ENCODE results near the gene TNRC18.

GRCh38 chr7:5457245-5457735, 33.7 kb upstream of the TNRC18 start:
- TF ChIP-seq, protein P1, sequence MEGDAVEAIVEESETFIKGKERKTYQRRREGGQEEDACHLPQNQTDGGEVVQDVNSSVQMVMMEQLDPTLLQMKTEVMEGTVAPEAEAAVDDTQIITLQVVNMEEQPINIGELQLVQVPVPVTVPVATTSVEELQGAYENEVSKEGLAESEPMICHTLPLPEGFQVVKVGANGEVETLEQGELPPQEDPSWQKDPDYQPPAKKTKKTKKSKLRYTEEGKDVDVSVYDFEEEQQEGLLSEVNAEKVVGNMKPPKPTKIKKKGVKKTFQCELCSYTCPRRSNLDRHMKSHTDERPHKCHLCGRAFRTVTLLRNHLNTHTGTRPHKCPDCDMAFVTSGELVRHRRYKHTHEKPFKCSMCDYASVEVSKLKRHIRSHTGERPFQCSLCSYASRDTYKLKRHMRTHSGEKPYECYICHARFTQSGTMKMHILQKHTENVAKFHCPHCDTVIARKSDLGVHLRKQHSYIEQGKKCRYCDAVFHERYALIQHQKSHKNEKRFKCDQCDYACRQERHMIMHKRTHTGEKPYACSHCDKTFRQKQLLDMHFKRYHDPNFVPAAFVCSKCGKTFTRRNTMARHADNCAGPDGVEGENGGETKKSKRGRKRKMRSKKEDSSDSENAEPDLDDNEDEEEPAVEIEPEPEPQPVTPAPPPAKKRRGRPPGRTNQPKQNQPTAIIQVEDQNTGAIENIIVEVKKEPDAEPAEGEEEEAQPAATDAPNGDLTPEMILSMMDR (IDR thresholded peaks at IDR 0.05; ENCODE audit: extremely low read depth in 1 of 2, insufficient read depth in 1 of 2, low read depth in 1 of 2, low read length in 2 of 2) = peak in 1 of 2 donors; percentile 8
- TF ChIP-seq EZH2 (IDR thresholded peaks at IDR 0.05; ENCODE audit: borderline replicate concordance, low read depth, low read length, severe bottlenecking) (no peak), POLR2AphosphoS5 (IDR thresholded peaks at IDR 0.05; ENCODE audit: insufficient read depth, low read depth, low read length) (no peak), POLR2A (IDR thresholded peaks at IDR 0.05; ENCODE audit: low read depth, low read length) (no peak), MAX (IDR thresholded peaks at IDR 0.05; ENCODE audit: insufficient read depth, insufficient read length) (no peak), FOS (IDR thresholded peaks at IDR 0.05; ENCODE audit: borderline replicate concordance, insufficient read depth, low read length) (no peak), GATA2 (IDR thresholded peaks at IDR 0.05; ENCODE audit: insufficient read depth, insufficient read length, low read depth, low read length) (no peak), JUN (IDR thresholded peaks at IDR 0.05; ENCODE audit: borderline replicate concordance, insufficient read depth, insufficient read length, low read depth) (no peak)
